ENCODE results near the gene PRKAA1. TPM values are rescaled to one million over a fixed set of nuclear protein-coding genes. Genes with fewer than 3 reads are reported as not detected.

The PRKAA1 gene
- total and polyA plus RNA-seq, 2 of the 4 experiments (the other 2 are of a cell fraction) = 47.7 to 94.1 TPM

- no peak overlapping the region for H3K4me3 ChIP-seq (ENCODE audit: insufficient read depth, low read depth, low read length)
- H3K79me1 ChIP-seq (ENCODE audit: low read depth in 1 of 2, low read length in 2 of 2) = no peaks in the 10 kb centered on the region
- no peak overlapping the region for H2AK5ac ChIP-seq (ENCODE audit: low read depth, low read length)
- no peak overlapping the region for H3K4ac ChIP-seq (ENCODE audit: low read depth, low read length)
- H3K56ac ChIP-seq (ENCODE audit: extremely low read depth, insufficient read depth, low read length) = no peak overlapping the region
- no peak overlapping the region for H2BK120ac ChIP-seq (ENCODE audit: low read depth, low read length)
- in situ Hi-C loops (cut with MboI; ENCODE audit: low sequenced_read_pairs) = no loop called here
- H4K20me1 ChIP-seq (ENCODE audit: insufficient read depth, low read length) = no peaks in the 10 kb centered on the region
- H3K9ac ChIP-seq (ENCODE audit: low read depth, low read length) = no peak overlapping the region
- no peak overlapping the region for H4K8ac ChIP-seq (ENCODE audit: low read depth in 2 of 2, low read length in 2 of 2)
- no CpG with 5 or more reads among the region's 2 CpGs for WGBS, 2 experiments (ENCODE audit: extremely low coverage in 2 of 2, insufficient read length in 1 of 2)
- H3K27me3 ChIP-seq (ENCODE audit: control insufficient read depth, insufficient read depth, low read length) = no peaks in the 10 kb centered on the region
- no peaks in the 10 kb centered on the region for H3K9me3 ChIP-seq (ENCODE audit: control insufficient read depth, insufficient read depth, low read length)
- no peak overlapping the region for H2AFZ ChIP-seq (replicated peaks; ENCODE audit: low read length, poor library complexity)
- ATAC-seq (ENCODE audit: low read depth) = no peak
- no peak overlapping the region for H4K91ac ChIP-seq (ENCODE audit: insufficient read depth, low read depth, low read length)
- H3K27ac ChIP-seq (ENCODE audit: insufficient read depth, low read length) = no peak overlapping the region
- TF ChIP-seq CTCF (conservative IDR thresholded peaks at IDR 0.05; ENCODE audit: low read depth, low read length) (no peak), SMC3 (IDR thresholded peaks at IDR 0.05; ENCODE audit: low read depth, low read length) (no peak), RCOR1 (IDR thresholded peaks at IDR 0.05; ENCODE audit: insufficient replicate concordance, low read length) (no peak), BHLHE40 (IDR thresholded peaks at IDR 0.05; ENCODE audit: low read depth, low read length) (no peak)
- no peak overlapping the region for H4K5ac ChIP-seq (ENCODE audit: low read depth, low read length)
- no peak overlapping the region for H3K14ac ChIP-seq (replicated peaks; ENCODE audit: low read depth, low read length)
- no TSS peak for BruUV-seq (replicated peaks)
- dilution Hi-C loops (cut with HindIII; ENCODE audit: low sequenced_read_pairs, unreplicated experiment) = no loop called here
- ChIA-PET CTCF (no interaction called here), POLR2A (ENCODE audit: unreplicated experiment) (no interaction called here)
- H3K23ac ChIP-seq (ENCODE audit: low read depth, low read length) = no peak overlapping the region
- H2AK9ac ChIP-seq (replicated peaks; ENCODE audit: low read depth, low read length, poor library complexity) = no peak overlapping the region
- intact Hi-C loops (cut with micrococcal nuclease) = no loop called here
- no peak overlapping the region for H2BK20ac ChIP-seq (ENCODE audit: low read depth, low read length)
- H2BK15ac ChIP-seq (ENCODE audit: low read depth, low read length) = no peak overlapping the region
- H3K4me2 ChIP-seq (ENCODE audit: low read depth, low read length) = no peak overlapping the region
- H3K36me3 ChIP-seq (ENCODE audit: control insufficient read depth, insufficient read depth, low read length) = no peaks in the 10 kb centered on the region
- DNase-seq = no peak
- no peaks in the 10 kb centered on the region for H3K9me1 ChIP-seq (ENCODE audit: insufficient read depth, low read length)
- no peak overlapping the region for H3K18ac ChIP-seq (ENCODE audit: low read depth, low read length)
- no peaks in the 10 kb centered on the region for H3K4me1 ChIP-seq (ENCODE audit: control insufficient read depth, insufficient read depth, low read length)
- no peak overlapping the region for H2BK5ac ChIP-seq (ENCODE audit: low read depth, low read length, poor library complexity, severe bottlenecking)
Measured at GRCh38 chr5:40846371-40846770, 48.2 kb upstream of the PRKAA1 start.
